ENCODE measurements around the gene SPTY2D1. TPM values are rescaled to one million over a fixed set of nuclear protein-coding genes. Genes with fewer than 3 reads are reported as not detected.

Gene SPTY2D1
- total and polyA plus RNA-seq, 2 experiments from 2014 or later: 10.9 to 24.1 TPM

DNA sequence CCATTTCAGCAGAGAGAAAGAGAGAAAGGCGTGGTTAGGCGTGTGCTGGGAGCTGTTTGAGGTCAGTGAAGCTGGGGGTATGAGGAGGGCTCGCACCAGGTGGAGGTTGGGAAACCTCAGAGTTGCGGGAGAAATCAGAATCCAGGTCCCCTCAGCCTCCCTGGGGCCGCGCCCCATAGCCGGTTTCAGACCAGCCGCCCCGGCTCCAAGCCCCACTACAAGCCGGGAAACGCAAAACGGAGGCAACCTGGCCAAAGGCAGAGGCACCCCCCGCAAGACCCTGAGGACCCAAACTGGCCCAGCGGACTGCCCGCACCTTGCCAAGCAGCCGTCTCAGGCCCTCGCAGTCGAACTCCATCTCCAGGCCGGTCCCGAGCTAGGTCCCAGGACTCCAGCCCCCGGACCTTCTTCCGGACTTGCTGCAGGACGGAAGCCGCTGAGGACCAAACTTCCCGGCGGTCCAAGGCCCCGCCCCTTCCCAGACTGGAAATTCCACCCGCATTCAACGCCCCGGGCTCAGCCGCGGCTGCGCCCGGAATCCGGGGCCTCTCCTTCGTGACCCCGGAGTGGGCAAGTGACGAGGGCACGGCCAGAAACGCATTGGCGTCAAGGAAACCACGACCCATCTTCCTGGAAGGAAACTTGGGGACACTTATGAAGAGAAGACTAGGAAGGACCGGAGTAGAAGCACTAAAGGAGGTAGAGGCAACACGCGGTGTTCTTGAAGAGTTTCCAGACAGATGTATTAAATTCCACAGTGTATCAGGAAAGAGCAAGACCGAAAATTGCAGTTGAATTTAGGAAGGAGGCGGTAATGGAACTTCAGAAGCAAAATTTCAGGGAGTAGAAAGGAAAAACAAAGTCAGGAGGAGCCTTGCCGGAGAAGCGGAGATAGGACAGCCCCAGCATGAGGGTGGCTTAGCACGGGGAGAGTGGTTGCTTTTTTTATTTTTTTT, 45.6 kb downstream of the SPTY2D1 start, which contains the start of gene UEVLD:
TSS of gene UEVLD (minus strand) at position 438 of the 956 bp plus-strand sequence. CDS start at position 358, 80 bp downstream.
- Histone ChIP-seq H2AFZ (peak within 1 kb of the TSS; percentile 96), H3K9me3 (ENCODE audit: low read depth) (no peaks in the 10 kb centered on the region), H3K9me2 (replicated peaks; ENCODE audit: insufficient read depth) (no peaks in the 10 kb centered on the region), H3K4me3 (peak within 1 kb of the TSS; percentile 79), H3K27me3 (no peaks in the 10 kb centered on the region), H3K4me1 (ENCODE audit: insufficient read depth) (peaks cover 28% of the 10 kb centered on the region), H4K20me1 (ENCODE audit: insufficient read depth, poor library complexity, severe bottlenecking) (no peaks in the 10 kb centered on the region), H3K4me2 (peak within 1 kb of the TSS; percentile 82), H3K27ac (peak within 1 kb of the TSS; percentile 86), H3K79me2 (peaks cover 71% of the 10 kb centered on the region), H3K36me3 (replicated peaks; ENCODE audit: insufficient read depth, low read depth) (no peaks in the 10 kb centered on the region)
- TF ChIP-seq, protein P1, sequence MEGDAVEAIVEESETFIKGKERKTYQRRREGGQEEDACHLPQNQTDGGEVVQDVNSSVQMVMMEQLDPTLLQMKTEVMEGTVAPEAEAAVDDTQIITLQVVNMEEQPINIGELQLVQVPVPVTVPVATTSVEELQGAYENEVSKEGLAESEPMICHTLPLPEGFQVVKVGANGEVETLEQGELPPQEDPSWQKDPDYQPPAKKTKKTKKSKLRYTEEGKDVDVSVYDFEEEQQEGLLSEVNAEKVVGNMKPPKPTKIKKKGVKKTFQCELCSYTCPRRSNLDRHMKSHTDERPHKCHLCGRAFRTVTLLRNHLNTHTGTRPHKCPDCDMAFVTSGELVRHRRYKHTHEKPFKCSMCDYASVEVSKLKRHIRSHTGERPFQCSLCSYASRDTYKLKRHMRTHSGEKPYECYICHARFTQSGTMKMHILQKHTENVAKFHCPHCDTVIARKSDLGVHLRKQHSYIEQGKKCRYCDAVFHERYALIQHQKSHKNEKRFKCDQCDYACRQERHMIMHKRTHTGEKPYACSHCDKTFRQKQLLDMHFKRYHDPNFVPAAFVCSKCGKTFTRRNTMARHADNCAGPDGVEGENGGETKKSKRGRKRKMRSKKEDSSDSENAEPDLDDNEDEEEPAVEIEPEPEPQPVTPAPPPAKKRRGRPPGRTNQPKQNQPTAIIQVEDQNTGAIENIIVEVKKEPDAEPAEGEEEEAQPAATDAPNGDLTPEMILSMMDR (IDR thresholded peaks at IDR 0.05; ENCODE audit: poor library complexity): no peak
- no peak for TF ChIP-seq EZH2 (IDR thresholded peaks at IDR 0.05; ENCODE audit: borderline replicate concordance)
- no peak for TF ChIP-seq EZH2phosphoT487 (IDR thresholded peaks at IDR 0.05; ENCODE audit: low read depth, severe bottlenecking, unreplicated experiment)
- peak; percentile 94 for DNase-seq (ENCODE audit: low spot score)
- under 1% methylated on average over 45 of the region's 50 CpGs for WGBS (ENCODE audit: low lambda C conversion rate, missing lambda C conversion rate)

DNA sequence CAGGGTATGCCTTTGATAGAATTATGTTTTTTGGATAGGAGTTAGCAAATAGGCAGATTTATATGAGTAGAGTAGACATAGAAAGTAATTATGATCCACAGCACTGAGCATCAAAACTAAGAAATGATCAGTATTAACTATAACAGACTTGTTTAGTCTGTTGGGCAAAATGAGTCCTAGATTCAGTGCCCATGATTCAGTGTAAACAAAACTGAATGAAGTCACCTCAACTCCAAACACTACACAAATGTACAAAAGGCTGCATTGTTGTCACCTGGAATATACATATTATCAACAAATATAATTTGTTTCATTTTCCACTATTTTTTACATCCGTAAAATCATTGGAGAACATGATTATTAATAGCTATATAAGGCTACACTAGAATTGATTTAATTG, 52.3 kb downstream of the SPTY2D1 start:
- H3K4me2 ChIP-seq: no peak overlapping the region
- H3K27ac ChIP-seq: no peak overlapping the region
- no peaks in the 10 kb centered on the region for H4K20me1 ChIP-seq (ENCODE audit: insufficient read depth, poor library complexity, severe bottlenecking)
- H3K4me3 ChIP-seq: no peak overlapping the region
- H3K27me3 ChIP-seq: no peaks in the 10 kb centered on the region
- DNase-seq (ENCODE audit: low spot score): no peak
- WGBS (ENCODE audit: low lambda C conversion rate, missing lambda C conversion rate): 90% methylated on average over 1 of the region's 1 CpG
- no peaks in the 10 kb centered on the region for H3K9me2 ChIP-seq (replicated peaks; ENCODE audit: insufficient read depth)
- H3K9me3 ChIP-seq (ENCODE audit: low read depth): no peaks in the 10 kb centered on the region
- peaks cover 17% of the 10 kb centered on the region for H3K79me2 ChIP-seq
- H3K4me1 ChIP-seq (ENCODE audit: insufficient read depth): no peaks in the 10 kb centered on the region
- no peak overlapping the region for H2AFZ ChIP-seq
- no peaks in the 10 kb centered on the region for H3K36me3 ChIP-seq (replicated peaks; ENCODE audit: insufficient read depth, low read depth)
- TF ChIP-seq EZH2 (IDR thresholded peaks at IDR 0.05; ENCODE audit: borderline replicate concordance) (no peak), EZH2phosphoT487 (IDR thresholded peaks at IDR 0.05; ENCODE audit: low read depth, severe bottlenecking, unreplicated experiment) (no peak)
- TF ChIP-seq, protein P1 (IDR thresholded peaks at IDR 0.05; ENCODE audit: poor library complexity): no peak

DNA sequence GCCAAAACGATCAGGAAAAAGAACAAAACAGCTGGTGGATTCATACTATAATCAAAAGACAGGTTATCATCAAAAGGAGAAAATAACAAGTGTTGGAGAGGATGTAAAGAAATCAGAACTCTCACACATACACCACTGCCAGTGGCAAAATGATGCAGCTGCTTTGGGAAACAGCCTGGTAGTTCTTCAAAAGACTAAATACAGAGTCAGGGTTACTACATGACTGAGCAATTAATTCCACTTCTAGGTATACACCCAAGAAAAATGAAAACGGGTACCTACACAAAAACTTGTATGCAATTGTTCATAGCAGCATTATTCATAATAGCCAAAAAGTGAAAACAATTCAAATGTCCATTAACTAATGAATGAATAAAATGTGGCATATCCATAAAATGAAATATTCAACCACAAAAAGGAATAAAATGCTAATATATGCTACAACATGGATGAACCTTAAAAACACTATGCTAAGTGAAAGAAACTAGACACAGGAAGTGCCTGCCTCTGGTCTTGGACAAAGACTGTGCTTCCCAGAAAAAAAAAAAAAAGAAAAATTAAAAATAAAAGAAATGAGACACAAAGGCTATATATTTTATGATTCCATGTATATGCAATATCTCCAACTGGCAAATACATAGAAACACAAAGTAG, 53.9 kb downstream of the SPTY2D1 start:
- no peaks in the 10 kb centered on the region for H4K20me1 ChIP-seq (ENCODE audit: insufficient read depth, poor library complexity, severe bottlenecking)
- no peak overlapping the region for H3K4me2 ChIP-seq
- no peaks in the 10 kb centered on the region for H3K9me2 ChIP-seq (replicated peaks; ENCODE audit: insufficient read depth)
- H3K36me3 ChIP-seq (replicated peaks; ENCODE audit: insufficient read depth, low read depth): no peaks in the 10 kb centered on the region
- peaks cover 4% of the 10 kb centered on the region for H3K79me2 ChIP-seq
- no peaks in the 10 kb centered on the region for H3K27me3 ChIP-seq
- H3K4me1 ChIP-seq (ENCODE audit: insufficient read depth): no peaks in the 10 kb centered on the region
- no peaks in the 10 kb centered on the region for H3K9me3 ChIP-seq (ENCODE audit: low read depth)
- 97% methylated on average over 2 of the region's 2 CpGs for WGBS (ENCODE audit: low lambda C conversion rate, missing lambda C conversion rate)
- H3K4me3 ChIP-seq: no peak overlapping the region
- H3K27ac ChIP-seq: no peak overlapping the region
- TF ChIP-seq EZH2 (IDR thresholded peaks at IDR 0.05; ENCODE audit: borderline replicate concordance): no peak
- TF ChIP-seq, protein P1 (IDR thresholded peaks at IDR 0.05; ENCODE audit: poor library complexity): no peak
- no peak for TF ChIP-seq EZH2phosphoT487 (IDR thresholded peaks at IDR 0.05; ENCODE audit: low read depth, severe bottlenecking, unreplicated experiment)
- no peak overlapping the region for H2AFZ ChIP-seq
- no peak for DNase-seq (ENCODE audit: low spot score)

Measured in hepatocyte (in vitro differentiated cells).